H1 (cell line): ENCODE results near the gene UBAC1. TPM values are rescaled to one million over a fixed set of nuclear protein-coding genes. Genes with fewer than 3 reads are reported as not detected.

ENCODE experiments used
- CTCF ChIA-PET: fragments of 300-600 bp; sonication (Branson Sonifier 250); formaldehyde crosslinking; loops from one replicate; lab custom pipeline; 2021; ENCODE audit not compliant: partially characterized antibody; lab: Charles Lee
- POLR2A ChIA-PET: fragments of 300-600 bp; sonication (Branson Sonifier 250); formaldehyde crosslinking; loops from one replicate; lab custom pipeline; 2021; ENCODE audit warnings: inconsistent platforms; ENCODE audit not compliant: partially characterized antibody; lab: Charles Lee
- DNase-seq, 2 experiments: peaks; one replicate each; pipeline versions ENCODE4 v3.0.0 to v3.0.0-alpha.2; 2010 to 2022; ENCODE audit warnings: low spot score in 2 of 2, low read depth in 1 of 2, mixed read lengths in 1 of 2
- FAIRE-seq: peaks from 2 replicates; lab custom pipeline; 2011; peaks lifted over from hg19 to GRCh38; lab: Jason Lieb, UNC
- H2AFZ ChIP-seq: 2 replicates; pipeline ENCODE4 v1.8.1; 2012; ENCODE audit warnings: low read length, inconsistent platforms
- H2AK5ac ChIP-seq: 2 replicates; pipeline ENCODE4 v1.6.1; 2013; ENCODE audit warnings: low read depth, low read length
- H2BK120ac ChIP-seq: replicated peaks from 2 replicates; pipeline ENCODE3; 2013; ENCODE audit warnings: low read depth, low read length, inconsistent platforms
- H2BK12ac ChIP-seq: 2 replicates; pipeline ENCODE4 v1.6.1; 2013; ENCODE audit warnings: low read depth, low read length
- H2BK15ac ChIP-seq: 2 replicates; pipeline ENCODE4 v1.6.1; 2013; ENCODE audit warnings: low read length
- H2BK20ac ChIP-seq: 2 replicates; pipeline ENCODE4 v1.6.1; 2013; ENCODE audit warnings: low read length
- H2BK5ac ChIP-seq: 2 replicates; pipeline ENCODE4 v1.6.1; 2013; ENCODE audit warnings: low read depth, low read length
- H3K14ac ChIP-seq: 2 replicates; pipeline ENCODE4 v1.6.1; 2013; ENCODE audit warnings: inconsistent platforms; ENCODE audit not compliant: insufficient read length
- H3K18ac ChIP-seq: 2 replicates; pipeline ENCODE4 v1.6.1; 2013; ENCODE audit warnings: low read length; ENCODE audit errors: extremely low read depth
- H3K23ac ChIP-seq: 2 replicates; pipeline ENCODE4 v1.6.1; 2013; ENCODE audit warnings: inconsistent platforms; ENCODE audit not compliant: insufficient read length
- H3K23me2 ChIP-seq: 2 replicates; pipeline ENCODE4 v1.6.1; 2013; ENCODE audit warnings: low read depth, low read length
- H3K27ac ChIP-seq: 2 replicates; pipeline ENCODE4 v1.6.1; 2011; ENCODE audit warnings: low read depth, low read length, inconsistent platforms
- H3K27me3 ChIP-seq, 4 experiments: replicated peaks in 1 of 4; 1 replicate in 1 of 4; 2 replicates in 3 of 4; pipeline versions ENCODE4 v1.6.1 to v1.8.1; 2011 to 2013; ENCODE audit warnings: low read length in 3 of 4, mild to moderate bottlenecking in 3 of 4, inconsistent platforms in 2 of 4, mixed read lengths in 2 of 4, moderate library complexity in 1 of 4; ENCODE audit not compliant: control insufficient read depth in 3 of 4, insufficient read depth in 3 of 4; ENCODE audit errors: extremely low read depth in 1 of 4
- H3K36me3 ChIP-seq, 4 experiments: 2 replicates each; pipeline versions ENCODE4 v1.6.1 to v1.8.1; 2011 to 2013; ENCODE audit warnings: mild to moderate bottlenecking in 4 of 4, low read length in 3 of 4, moderate library complexity in 2 of 4, control low read depth in 1 of 4, inconsistent platforms in 1 of 4; ENCODE audit not compliant: insufficient read depth in 4 of 4, control insufficient read depth in 2 of 4
- H3K4ac ChIP-seq: replicated peaks from 2 replicates; pipeline ENCODE3; 2013; ENCODE audit warnings: low read length, low read depth, mixed read lengths, inconsistent platforms; ENCODE audit not compliant: insufficient read length
- H3K4me1 ChIP-seq, 4 experiments: replicated peaks in 1 of 4; 1 replicate in 1 of 4; 2 replicates in 3 of 4; pipeline versions ENCODE4 v1.6.1 to v1.8.1; 2011 to 2013; ENCODE audit warnings: low read length in 3 of 4, inconsistent platforms in 2 of 4, mixed read lengths in 1 of 4; ENCODE audit not compliant: insufficient read depth in 4 of 4, control insufficient read depth in 3 of 4
- H3K4me2 ChIP-seq, 2 experiments: 2 replicates each; pipeline versions ENCODE4 v1.6.1 to v1.8.1; 2011 to 2013; ENCODE audit warnings: low read depth in 2 of 2, low read length in 2 of 2, control low read depth in 1 of 2, inconsistent platforms in 1 of 2, mild to moderate bottlenecking in 1 of 2; ENCODE audit not compliant: insufficient read depth in 1 of 2
- H3K4me3 ChIP-seq, 4 experiments: fragments of 200-600, 300-600 bp in 1 of 4; sonication (generic), shearing (Covaris generic), sonication (Bioruptor Twin) in 1 of 4; 2 replicates each; pipeline versions ENCODE4 v1.5.1 to v1.8.1; 2011 to 2016; ENCODE audit warnings: low read length in 4 of 4, low read depth in 3 of 4, control low read depth in 2 of 4, inconsistent platforms in 2 of 4, mild to moderate bottlenecking in 2 of 4, mixed read lengths in 1 of 4, moderate library complexity in 1 of 4; ENCODE audit not compliant: insufficient read depth in 2 of 4; ENCODE audit errors: extremely low read depth in 1 of 4
- H3K56ac ChIP-seq: replicated peaks from 2 replicates; pipeline ENCODE3; 2013; ENCODE audit warnings: low read depth, mild to moderate bottlenecking, mixed read lengths, low read length, inconsistent platforms; ENCODE audit not compliant: insufficient read length
- H3K79me1 ChIP-seq: 2 replicates; pipeline ENCODE4 v1.6.1; 2013; ENCODE audit warnings: low read depth, low read length, control low read depth
- H3K79me2 ChIP-seq, 2 experiments: 2 replicates each; pipeline versions ENCODE4 v1.6.1 to v1.8.1; 2012 to 2013; ENCODE audit warnings: low read length in 2 of 2, mild to moderate bottlenecking in 2 of 2, inconsistent platforms in 1 of 2; ENCODE audit not compliant: insufficient read depth in 2 of 2, control insufficient read depth in 1 of 2
- H3K9ac ChIP-seq, 4 experiments: replicated peaks in 1 of 4; 1 replicate in 1 of 4; 2 replicates in 3 of 4; pipeline versions ENCODE4 v1.6.1 to v1.8.1; 2011 to 2013; ENCODE audit warnings: low read depth in 3 of 4, low read length in 3 of 4, control low read depth in 2 of 4, mild to moderate bottlenecking in 2 of 4, moderate library complexity in 2 of 4, inconsistent platforms in 1 of 4; ENCODE audit errors: extremely low read depth in 1 of 4
- H3K9me3 ChIP-seq, 2 experiments: 2 replicates each; pipeline versions ENCODE4 v1.6.1 to v1.8.1; 2012 to 2013; ENCODE audit warnings: mild to moderate bottlenecking in 2 of 2, moderate library complexity in 2 of 2, control low read depth in 1 of 2, inconsistent platforms in 1 of 2, low read depth in 1 of 2, low read length in 1 of 2, mixed read lengths in 1 of 2; ENCODE audit not compliant: insufficient read depth in 2 of 2
- H4K20me1 ChIP-seq, 2 experiments: replicated peaks in 1 of 2; 2 replicates each; pipeline versions ENCODE3 to v1.8.1; 2011 to 2013; ENCODE audit warnings: inconsistent platforms in 2 of 2, low read length in 2 of 2, mild to moderate bottlenecking in 1 of 2; ENCODE audit not compliant: insufficient read depth in 2 of 2, control insufficient read depth in 1 of 2
- H4K5ac ChIP-seq: 2 replicates; pipeline ENCODE4 v1.6.1; 2013; ENCODE audit warnings: low read length, low read depth, mixed read lengths, inconsistent platforms; ENCODE audit not compliant: insufficient read length
- H4K8ac ChIP-seq: 2 replicates; pipeline ENCODE4 v1.8.0; 2013; ENCODE audit warnings: mild to moderate bottlenecking, moderate library complexity, low read length, inconsistent platforms; ENCODE audit not compliant: insufficient read depth; ENCODE audit errors: extremely low read depth
- H4K91ac ChIP-seq: replicated peaks from 2 replicates; pipeline ENCODE3; 2013; ENCODE audit warnings: low read length, mixed read lengths, inconsistent platforms; ENCODE audit not compliant: insufficient read length
- CREB1 ChIP-seq: IDR thresholded peaks from 2 replicates; pipeline ENCODE4 v1.6.1; 2012; ENCODE audit warnings: inconsistent platforms
- PHF8 ChIP-seq: fragments of 200-600 bp; sonication (generic); conservative IDR thresholded peaks from 2 replicates; pipeline ENCODE4 v1.7.1; 2012; ENCODE audit warnings: low read depth, mild to moderate bottlenecking, inconsistent platforms, low read length, moderate library complexity
- WGBS, 2 experiments: shearing (Covaris generic) in 1 of 2; methylation state at CpG; one replicate each; pipeline versions ENCODE4 v1.1.6 to v1.1.7; 2013 to 2015; ENCODE audit warnings: low lambda C conversion rate in 2 of 2, mixed read lengths in 2 of 2, inconsistent platforms in 1 of 2, low coverage in 1 of 2, missing lambda C conversion rate in 1 of 2; ENCODE audit not compliant: insufficient replicate concordance in 2 of 2, insufficient coverage in 1 of 2, insufficient read length in 1 of 2; ENCODE audit errors: extremely low coverage in 1 of 2, missing lambda C conversion rate in 1 of 2; 5-methylcytosine and 5-hydroxymethylcytosine counted together
- polyA plus RNA-seq, 7 experiments: library from polyadenylated mRNA; depleted of rRNA in 3 of 7; stranded (reverse) in 5 of 7; unstranded in 2 of 7; fragments of >200 nt in 5 of 7; fragments of 200-250 nt in 2 of 7; gene quantifications; 1 replicate in 5 of 7; 2 replicates in 1 of 7; 4 replicates in 1 of 7; pipeline versions ENCODE4 v1.2.1 to v1.2.3, GENCODE V29; 2011 to 2013; ENCODE audit warnings: missing spikeins in 2 of 7, mixed read lengths in 2 of 7
- total RNA-seq: library from RNA; stranded (reverse); fragmentation: NEBNext Ultra II Directional; extraction: Animal tissue kit (Norgen Biotek cat#: 25700); gene quantifications from 2 replicates; pipeline ENCODE4 v1.2.1, GENCODE V29; 2021

UBAC1 gene
- total and polyA plus RNA-seq, 2 of the 8 experiments (the other 6 are each of a cell fraction or from before 2014, with no cell fraction given), result 59.3 to 85.2 TPM

DNA sequence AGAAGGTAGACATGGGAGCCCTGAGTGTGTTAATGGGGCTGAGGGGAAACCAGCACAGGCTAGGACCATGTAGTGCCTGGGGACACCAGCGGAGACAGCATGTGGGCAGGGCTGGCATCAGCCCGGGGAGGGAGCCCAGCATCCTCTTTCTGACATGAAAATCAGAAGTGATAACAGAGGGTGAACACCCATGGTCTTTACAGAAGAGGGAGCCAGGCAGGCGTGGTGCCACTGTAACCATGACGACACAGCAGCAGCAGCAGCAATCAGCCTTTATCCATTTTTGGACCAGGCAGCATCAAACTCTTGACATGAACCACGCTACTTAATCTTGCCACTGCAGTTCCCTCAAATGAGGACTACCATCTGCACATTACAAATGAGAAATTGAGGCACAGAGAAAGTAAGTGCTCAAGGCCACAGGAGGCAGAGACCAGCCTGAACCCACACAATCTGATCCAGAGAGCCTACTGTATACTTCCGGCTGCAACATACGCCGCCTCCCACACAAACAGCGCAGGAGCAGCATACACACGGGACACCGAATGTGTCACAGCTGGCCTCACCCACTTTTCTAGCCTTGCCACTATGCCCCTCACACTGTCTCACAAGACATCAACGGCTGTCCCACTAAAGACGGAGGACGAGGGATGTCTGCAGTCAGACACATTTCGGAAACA, 77.6 kb downstream of the UBAC1 start:
- Histone ChIP-seq H4K20me1 (peaks cover 61 to 75% of the 10 kb centered on the region in 2 experiments), H3K14ac (no peak overlapping the region), H2BK20ac (no peak overlapping the region), H3K79me2 (peaks cover 48 to 100% of the 10 kb centered on the region in 2 experiments), H3K36me3 (no peaks in the 10 kb centered on the region; a peak in 1 of 8 replicates), H3K4ac (no peak overlapping the region), H2BK120ac (no peak overlapping the region), H2AK5ac (no peak overlapping the region), H3K23ac (no peak overlapping the region), H3K56ac (no peak overlapping the region), H2AFZ (no peak overlapping the region), H3K27ac (peak overlapping the region; percentile 7; the same call in 1 of the 2 replicates), H2BK5ac (peak overlapping the region; percentile 44; the same call in 1 of the 2 replicates), H2BK15ac (no peak overlapping the region), H3K23me2 (no peaks in the 10 kb centered on the region), H3K4me3 (no peak overlapping the region), H3K79me1 (peaks cover 43% of the 10 kb centered on the region), H4K5ac (no peak overlapping the region), H3K18ac (no peak overlapping the region), H3K9me3 (no peaks in the 10 kb centered on the region), H3K9ac (no peak overlapping the region), H2BK12ac (no peak overlapping the region), H4K91ac (no peak overlapping the region), H3K4me1 (peaks cover 10 to 29% (median 18%) of the 10 kb centered on the region in 4 experiments), H3K27me3 (no peaks in the 10 kb centered on the region), H4K8ac (peak overlapping the region; percentile 7), H3K4me2 (no peak overlapping the region)
- CTCF ChIA-PET, result interaction anchor here (0.9 to 1.5 kb wide), 3 partner anchors 9 to 171 kb away, joined by 3 to 7 read pairs (median 3); no protein-coding TSS in a partner anchor
- TF ChIP-seq CREB1 (no peak), PHF8 (no peak)
- POLR2A ChIA-PET, result interaction anchor here (1.6 kb wide), 1 partner anchor 17 kb away, joined by 3 read pairs; no protein-coding TSS in a partner anchor
- no peak for FAIRE-seq
- no peak for DNase-seq
- WGBS, 2 experiments, result 92% methylated on average over 15 of the region's 15 CpGs; no CpG with 5 or more reads in 1 of the 2 experiments
